OCI-M1 (cell line): Measurements from ENCODE around the gene CHST13.
"Not testable (repeated sequence)": the region's sequence is repeated elsewhere in the genome, so short reads cannot be mapped to it uniquely, and the experiment has no call there.

Experiments
- DNase-seq: peaks from one replicate; lab custom pipeline; 2025; lab: John Stamatoyannopoulos, UW

CHST13 gene

GRCh38 chr3:126555795-126556636 lies 32.1 kb downstream of the CHST13 start:
- no peak for DNase-seq

- no peak for DNase-seq
These were observed 32.9 kb downstream of the CHST13 start for GRCh38 chr3:126556637-126557414.

DNA sequence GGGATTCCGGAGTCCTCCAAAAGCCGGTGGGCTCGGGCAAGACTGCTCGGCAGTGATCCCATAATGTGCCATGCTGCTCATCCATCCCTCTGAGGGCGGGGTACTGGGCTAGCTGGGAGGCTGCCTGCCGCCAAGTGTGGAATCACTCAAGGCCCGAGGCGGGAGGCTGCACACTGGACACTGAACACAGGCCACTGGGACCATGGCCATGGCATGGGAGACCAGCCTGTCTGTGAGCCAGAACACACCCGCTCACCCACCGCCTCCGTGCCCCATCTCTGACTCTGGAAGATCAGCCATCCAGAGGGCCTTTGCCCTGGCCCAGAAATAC lies 33.4 kb downstream of the CHST13 start:
- no peak for DNase-seq

- DNase-seq = no peak
These were observed 33.8 kb downstream of the CHST13 start for GRCh38 chr3:126557761-126558160.

DNA sequence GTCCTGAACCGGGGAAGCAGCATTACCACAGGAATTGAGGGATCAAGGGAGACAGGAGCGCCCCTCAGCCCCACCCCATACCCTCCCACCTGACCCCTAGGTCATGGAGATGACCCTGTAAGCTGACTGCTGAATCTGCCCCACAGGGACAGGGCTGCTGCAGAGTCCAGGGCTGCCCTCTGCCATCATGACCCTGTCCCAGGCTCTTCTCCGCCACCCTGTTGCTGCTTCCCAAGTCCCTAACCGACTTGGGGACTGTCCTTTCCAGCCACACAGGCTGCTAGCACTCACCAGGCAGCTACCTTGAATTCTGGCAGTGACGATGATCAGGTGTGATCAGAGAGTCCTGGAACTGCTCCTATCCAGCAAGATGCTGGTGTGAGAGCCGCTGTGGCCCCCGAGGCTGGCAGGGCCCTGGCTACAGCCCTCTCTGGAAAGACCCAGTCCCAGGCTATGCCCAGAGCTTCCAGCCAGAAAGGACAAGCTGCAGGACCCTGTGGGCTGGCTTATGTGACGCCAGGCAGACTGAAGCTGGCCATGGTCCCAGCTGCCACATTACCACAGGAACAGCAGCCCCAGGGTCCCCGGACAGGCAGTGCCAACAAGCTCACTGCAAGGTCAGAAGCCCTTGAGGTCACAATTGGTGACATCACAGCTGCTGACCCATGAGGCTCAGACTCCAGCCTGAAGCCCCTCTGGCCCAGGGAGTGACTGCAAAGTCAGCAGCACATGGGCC lies 34.5 kb downstream of the CHST13 start, which contains the start of gene C3orf22:
C3orf22 (minus strand) TSS at position 597 of the 736 bp plus-strand sequence. CDS start 5,542 bp downstream, outside the sequence.
- no peak for DNase-seq

- DNase-seq = no peak
These were observed 38.9 kb downstream of the CHST13 start for GRCh38 chr3:126562737-126563276.

GRCh38 chr3:126567696-126568438 lies 43.9 kb downstream of the CHST13 start:
- DNase-seq = no peak

GRCh38 chr3:126568776-126569342 lies 44.9 kb downstream of the CHST13 start:
- no peak for DNase-seq

DNA sequence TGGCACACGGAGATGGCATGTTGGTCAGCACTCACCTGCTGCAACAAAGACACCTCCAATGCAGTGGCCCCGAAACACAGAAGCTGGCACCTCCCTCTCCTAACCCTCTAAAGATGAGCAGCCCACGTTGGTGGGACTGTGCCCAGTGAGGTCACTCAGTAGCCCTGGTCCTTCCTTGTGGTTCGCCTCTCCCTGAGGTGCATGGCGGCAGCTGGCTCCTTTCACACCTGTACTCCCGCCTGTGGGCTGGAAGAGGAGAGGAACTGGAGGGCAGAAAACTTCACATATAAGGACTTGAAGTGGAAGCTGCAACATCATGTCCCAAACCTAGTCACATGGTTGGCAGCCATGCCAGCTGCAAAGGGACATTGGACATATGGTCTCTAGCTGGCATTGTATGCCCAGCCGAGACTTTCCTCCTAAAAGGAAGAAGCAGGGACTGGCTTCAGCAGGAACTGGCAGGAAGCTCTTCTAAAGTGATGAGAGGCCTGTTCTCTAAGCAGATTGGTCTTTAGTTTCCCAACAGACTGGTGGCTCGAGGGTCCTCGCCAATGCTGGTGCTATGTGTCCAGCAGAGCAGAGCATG lies 45.5 kb downstream of the CHST13 start:
- DNase-seq = no peak

- DNase-seq = no peak
These were observed 46.2 kb downstream of the CHST13 start for GRCh38 chr3:126570103-126570541.

GRCh38 chr3:126571078-126571477 lies 47.1 kb downstream of the CHST13 start:
- DNase-seq = no peak

GRCh38 chr3:126573492-126574117 lies 49.6 kb downstream of the CHST13 start:
- DNase-seq = no peak

DNA sequence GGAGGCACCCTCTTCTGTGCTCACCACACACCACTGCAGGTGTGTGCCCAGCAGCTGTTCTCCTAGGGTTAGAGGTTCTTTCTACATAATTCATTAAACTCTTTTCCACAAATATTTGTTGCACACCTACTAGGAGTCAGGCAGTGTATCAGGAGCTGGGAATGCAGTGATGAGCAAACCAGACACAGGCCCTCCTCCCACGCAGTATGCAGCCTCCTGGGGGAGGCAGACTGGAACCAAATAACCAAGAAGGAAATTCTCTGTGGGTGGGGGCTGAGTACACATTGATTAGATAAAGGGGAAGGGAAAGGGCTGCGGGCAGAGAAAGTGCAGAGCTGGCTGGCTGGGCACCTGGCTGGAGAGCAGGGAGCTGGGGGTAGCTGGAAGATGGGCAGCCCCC lies 53.3 kb downstream of the CHST13 start:
- DNase-seq = no peak

DNA sequence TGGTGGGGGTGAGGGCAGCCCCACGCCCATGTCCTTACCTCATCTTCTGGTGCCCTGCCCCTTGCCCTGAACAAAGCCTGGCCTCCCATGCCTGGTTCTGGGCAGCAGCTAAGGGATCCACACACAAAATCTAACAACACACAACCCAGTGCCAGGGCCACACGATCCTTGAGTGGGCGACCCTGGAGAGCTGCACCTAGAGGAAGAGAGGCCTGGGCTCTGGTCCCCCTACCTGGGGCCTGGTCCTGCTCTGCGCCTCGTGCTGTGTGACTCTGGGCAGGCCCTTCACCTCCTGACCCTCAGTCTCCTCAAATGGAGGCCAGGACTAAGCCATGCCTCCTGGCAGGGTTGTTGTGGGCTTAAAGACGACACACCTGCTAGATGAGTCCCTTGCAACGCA lies 54.7 kb downstream of the CHST13 start:
- DNase-seq = no peak

GRCh38 chr3:126580746-126581145 lies 56.8 kb downstream of the CHST13 start:
- DNase-seq = no peak

DNA sequence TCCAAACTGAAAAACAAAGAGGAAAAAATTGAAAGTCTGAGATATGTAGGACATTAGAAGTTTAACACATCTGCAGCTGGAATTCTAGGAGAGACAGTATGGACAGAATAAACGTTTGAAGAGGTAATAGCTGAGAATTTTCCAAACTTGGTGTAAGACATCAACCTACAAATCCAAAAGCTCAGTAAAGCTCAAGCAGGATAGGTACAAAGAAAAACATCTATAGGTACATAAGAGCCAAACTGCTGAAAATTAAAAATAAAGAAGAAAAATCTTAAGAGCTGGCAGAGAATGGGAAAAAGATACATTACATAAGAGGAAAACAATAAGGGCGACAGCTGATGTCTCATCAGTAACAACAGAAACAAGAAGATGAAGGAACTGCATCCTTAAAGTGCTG lies 57.6 kb downstream of the CHST13 start:
- DNase-seq = no peak

- DNase-seq = no peak
These were observed 58.4 kb downstream of the CHST13 start for GRCh38 chr3:126582311-126582710.

- not testable (repeated sequence) for DNase-seq
These were observed 67.6 kb downstream of the CHST13 start for GRCh38 chr3:126591515-126591914.
